ENCODE measurements around the gene RIMBP2.

RIMBP2 gene

GRCh38 chr12:130615861-130616345, 100.2 kb downstream of the RIMBP2 start:
- no peak for DNase-seq (ENCODE audit: low read depth in 1 of 2, low spot score in 1 of 2)
- no peak for TF ChIP-seq JUND (IDR thresholded peaks at IDR 0.05; ENCODE audit: low read depth)
- in situ Hi-C loops (cut with HindIII; ENCODE audit: low pct_unique_long_range_greater_than_20kb, low sequenced_read_pairs), result no loop called here

- in situ Hi-C loops (cut with HindIII; ENCODE audit: low pct_unique_long_range_greater_than_20kb, low sequenced_read_pairs), result no loop called here
- no peak for DNase-seq (ENCODE audit: low read depth in 1 of 2, low spot score in 1 of 2)
Observed at GRCh38 chr12:130614530-130614905, 101.6 kb downstream of the RIMBP2 start.

DNA sequence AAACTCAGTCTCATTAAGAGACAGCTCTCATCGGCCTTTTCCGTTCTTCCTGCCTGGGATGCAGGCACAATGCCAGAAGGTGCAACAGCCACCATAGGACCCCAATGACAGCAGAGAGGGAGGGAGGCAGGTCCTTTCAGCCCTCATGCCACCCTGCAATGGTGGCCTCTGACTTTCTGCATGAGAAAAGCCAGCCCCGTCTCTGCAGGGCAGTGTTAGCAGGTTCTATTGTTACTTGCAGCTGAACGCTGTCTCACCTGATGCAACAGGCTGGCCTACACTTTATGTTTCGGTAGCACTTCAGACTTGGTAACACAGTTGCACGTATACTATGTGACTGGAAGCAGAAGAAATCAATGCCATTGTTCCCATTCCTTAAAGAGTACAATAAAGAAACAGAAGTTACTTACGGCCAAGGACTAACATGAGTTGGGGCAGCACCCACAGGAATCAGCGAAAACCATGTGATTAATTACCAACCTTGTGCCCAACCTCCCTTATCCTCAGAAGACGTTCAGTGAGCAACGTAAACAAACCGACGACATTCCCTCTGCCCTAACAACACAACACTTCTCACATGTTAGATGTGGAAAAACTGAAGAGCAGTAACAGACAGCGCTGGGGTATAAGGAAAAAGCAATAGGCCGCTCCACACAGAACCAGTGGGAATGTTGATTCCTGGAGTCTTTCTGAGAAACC, 102.1 kb downstream of the RIMBP2 start:
- TF ChIP-seq JUND (IDR thresholded peaks at IDR 0.05; ENCODE audit: low read depth), result no peak
- in situ Hi-C loops (cut with HindIII; ENCODE audit: low pct_unique_long_range_greater_than_20kb, low sequenced_read_pairs), result no loop called here
- no peak for DNase-seq (ENCODE audit: low read depth in 1 of 2, low spot score in 1 of 2)

More at GRCh38 chr12:130614530-130614905, 101.6 kb downstream of the RIMBP2 start:
- no peak for TF ChIP-seq JUND (IDR thresholded peaks at IDR 0.05; ENCODE audit: low read depth)

GRCh38 chr12:130613131-130613530, 103.0 kb downstream of the RIMBP2 start:
- in situ Hi-C loops (cut with HindIII; ENCODE audit: low pct_unique_long_range_greater_than_20kb, low sequenced_read_pairs), result no loop called here
- DNase-seq (ENCODE audit: low read depth in 1 of 2, low spot score in 1 of 2), result no peak
- no peak for TF ChIP-seq JUND (IDR thresholded peaks at IDR 0.05; ENCODE audit: low read depth)

DNA sequence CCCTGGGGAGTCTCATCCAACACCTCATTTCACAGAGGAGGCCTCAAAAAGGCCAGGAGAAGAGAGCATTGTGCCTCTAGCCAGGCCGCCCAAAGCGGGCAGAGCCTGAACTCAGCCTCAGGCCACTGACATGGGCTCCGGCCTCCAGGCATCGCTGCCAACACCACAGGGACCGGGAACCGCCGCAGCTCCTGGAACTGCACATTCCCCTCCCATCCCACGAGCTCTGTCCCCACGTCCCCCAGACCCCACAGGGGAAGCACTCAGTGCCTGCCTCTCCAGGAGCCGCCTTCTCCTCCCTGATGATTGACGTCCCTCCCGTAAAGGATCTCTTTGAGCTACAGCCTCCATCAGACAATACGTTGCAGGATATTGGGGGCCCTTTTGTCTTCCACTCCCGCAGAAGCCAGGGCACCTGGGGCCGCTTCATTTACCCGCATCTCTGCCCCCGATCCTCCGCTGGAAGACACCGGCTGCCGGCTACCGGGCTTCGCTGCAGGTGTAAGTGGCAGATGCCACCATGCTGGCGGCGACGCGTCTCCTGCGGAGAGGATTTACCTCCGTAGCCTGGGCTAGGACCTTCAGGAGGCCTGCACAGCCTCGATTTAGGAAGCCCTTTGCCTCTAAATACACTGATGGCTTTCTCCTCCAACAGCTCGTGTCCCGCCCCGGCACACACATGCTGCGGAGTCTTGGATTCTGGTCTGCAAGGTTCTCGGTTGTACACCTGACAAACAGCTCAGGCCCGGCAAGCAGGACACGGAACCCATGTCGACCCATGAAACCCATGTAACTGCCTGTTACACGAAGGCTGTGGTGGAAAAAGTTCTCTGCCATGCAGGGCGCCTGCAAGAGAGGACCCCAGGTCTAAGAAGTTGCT, 104.8 kb downstream of the RIMBP2 start:
- no peak for TF ChIP-seq JUND (IDR thresholded peaks at IDR 0.05; ENCODE audit: low read depth)
- in situ Hi-C loops (cut with HindIII; ENCODE audit: low pct_unique_long_range_greater_than_20kb, low sequenced_read_pairs), result no loop called here
- no peak for DNase-seq (ENCODE audit: low read depth in 1 of 2, low spot score in 1 of 2)

DNA sequence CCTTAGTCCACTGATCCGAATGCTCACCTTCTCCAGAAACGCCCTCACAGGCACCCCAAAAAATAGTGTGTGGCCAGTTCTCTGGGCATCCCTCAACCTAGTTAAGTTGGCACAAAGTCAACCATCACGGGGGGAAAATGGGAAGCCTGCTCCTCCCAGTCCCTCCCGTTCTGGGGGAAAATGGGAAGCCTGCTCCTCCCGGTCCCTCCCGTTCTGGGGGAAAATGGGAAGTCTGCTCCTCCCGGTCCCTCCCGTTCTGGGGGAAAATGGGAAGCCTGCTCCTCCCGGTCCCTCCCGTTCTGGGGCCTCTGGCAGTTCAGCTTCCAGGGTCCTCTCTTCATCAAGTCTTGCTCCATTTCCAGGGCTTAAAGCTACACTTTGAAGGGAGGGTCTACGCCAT, 106.1 kb downstream of the RIMBP2 start:
- in situ Hi-C loops (cut with HindIII; ENCODE audit: low pct_unique_long_range_greater_than_20kb, low sequenced_read_pairs), result no loop called here
- DNase-seq (ENCODE audit: low read depth in 1 of 2, low spot score in 1 of 2), result no peak
- TF ChIP-seq JUND (IDR thresholded peaks at IDR 0.05; ENCODE audit: low read depth), result no peak

- in situ Hi-C loops (cut with HindIII; ENCODE audit: low pct_unique_long_range_greater_than_20kb, low sequenced_read_pairs), result no loop called here
Observed at GRCh38 chr12:130608831-130609230, 107.3 kb downstream of the RIMBP2 start.

GRCh38 chr12:130608132-130608531, 108.0 kb downstream of the RIMBP2 start:
- no peak for TF ChIP-seq JUND (IDR thresholded peaks at IDR 0.05; ENCODE audit: low read depth)
- in situ Hi-C loops (cut with HindIII; ENCODE audit: low pct_unique_long_range_greater_than_20kb, low sequenced_read_pairs), result no loop called here

More at GRCh38 chr12:130608831-130609230, 107.3 kb downstream of the RIMBP2 start:
- DNase-seq (ENCODE audit: low read depth in 1 of 2, low spot score in 1 of 2), result no peak
- no peak for TF ChIP-seq JUND (IDR thresholded peaks at IDR 0.05; ENCODE audit: low read depth)

DNA sequence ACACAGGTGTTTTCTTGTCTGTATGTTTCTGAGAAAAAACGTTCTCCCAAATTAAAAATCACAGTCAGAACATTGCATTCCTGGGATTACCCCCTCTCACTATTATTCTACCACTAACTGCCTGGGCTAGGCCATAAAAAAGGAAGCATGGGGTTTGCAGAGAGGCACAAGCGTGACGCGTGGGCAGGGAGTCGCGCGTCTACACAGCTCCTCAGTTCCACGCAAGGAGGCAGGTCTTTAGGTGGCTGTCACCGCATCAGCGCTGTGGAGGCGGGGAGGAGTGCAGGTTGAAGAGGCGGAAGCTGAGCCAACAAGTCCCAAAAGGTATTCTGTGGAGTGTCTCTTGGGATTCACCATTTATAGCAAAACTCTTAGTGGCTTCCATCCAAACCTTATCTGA, 109.9 kb downstream of the RIMBP2 start:
- DNase-seq (ENCODE audit: low read depth in 1 of 2, low spot score in 1 of 2), result no peak
- no peak for TF ChIP-seq JUND (IDR thresholded peaks at IDR 0.05; ENCODE audit: low read depth)
- in situ Hi-C loops (cut with HindIII; ENCODE audit: low pct_unique_long_range_greater_than_20kb, low sequenced_read_pairs), result no loop called here

More at GRCh38 chr12:130608132-130608531, 108.0 kb downstream of the RIMBP2 start:
- no peak for DNase-seq (ENCODE audit: low read depth in 1 of 2, low spot score in 1 of 2)

GRCh38 chr12:130603396-130603965, 112.6 kb downstream of the RIMBP2 start:
- DNase-seq (ENCODE audit: low read depth in 1 of 2, low spot score in 1 of 2), result no peak
- TF ChIP-seq JUND (IDR thresholded peaks at IDR 0.05; ENCODE audit: low read depth), result no peak
- in situ Hi-C loops (cut with HindIII; ENCODE audit: low pct_unique_long_range_greater_than_20kb, low sequenced_read_pairs), result no loop called here

DNA sequence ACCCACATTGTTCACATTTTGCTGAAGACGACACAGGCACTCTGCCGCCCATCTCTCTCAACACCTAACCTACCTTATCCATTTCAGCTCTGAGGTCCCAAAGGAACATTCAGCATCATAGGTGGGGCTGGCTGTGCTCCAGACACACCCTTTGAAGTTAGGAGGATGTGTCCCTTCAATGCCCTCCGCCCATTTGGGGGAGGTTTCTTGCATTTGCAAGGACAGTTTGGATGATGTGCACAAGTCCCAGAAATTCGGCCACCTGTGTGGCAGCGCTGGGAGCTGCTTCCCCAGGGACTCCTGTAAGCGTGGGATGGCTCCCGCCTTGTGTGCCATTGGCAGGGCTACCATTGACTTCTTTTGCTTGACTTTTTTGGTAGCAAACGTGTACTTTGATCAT, 113.8 kb downstream of the RIMBP2 start:
- no peak for DNase-seq (ENCODE audit: low read depth in 1 of 2, low spot score in 1 of 2)
- no peak for TF ChIP-seq JUND (IDR thresholded peaks at IDR 0.05; ENCODE audit: low read depth)
- in situ Hi-C loops (cut with HindIII; ENCODE audit: low pct_unique_long_range_greater_than_20kb, low sequenced_read_pairs), result no loop called here

DNA sequence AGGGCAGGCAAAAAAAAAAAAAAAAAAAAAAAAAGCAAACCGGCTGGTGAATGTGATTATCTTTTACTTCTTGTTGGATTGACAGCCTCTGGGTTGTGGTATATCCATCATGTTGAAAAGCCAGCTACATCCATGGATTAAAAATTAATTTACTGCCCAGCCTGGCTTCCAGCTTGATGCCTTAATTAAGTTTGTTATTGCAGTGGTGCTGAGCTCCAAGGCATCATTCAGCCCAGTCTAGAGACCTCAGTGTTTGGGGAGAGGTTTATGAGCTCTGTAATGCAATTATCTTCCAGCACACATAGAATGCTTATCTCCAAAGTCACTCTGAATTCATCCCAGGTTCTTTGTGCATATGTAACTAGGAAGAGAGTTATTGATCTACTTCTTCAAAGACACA, 114.8 kb downstream of the RIMBP2 start:
- DNase-seq (ENCODE audit: low read depth in 1 of 2, low spot score in 1 of 2), result no peak
- TF ChIP-seq JUND (IDR thresholded peaks at IDR 0.05; ENCODE audit: low read depth), result no peak
- in situ Hi-C loops (cut with HindIII; ENCODE audit: low pct_unique_long_range_greater_than_20kb, low sequenced_read_pairs), result no loop called here

- DNase-seq (ENCODE audit: low read depth in 1 of 2, low spot score in 1 of 2), result no peak
- TF ChIP-seq JUND (IDR thresholded peaks at IDR 0.05; ENCODE audit: low read depth), result no peak
- in situ Hi-C loops (cut with HindIII; ENCODE audit: low pct_unique_long_range_greater_than_20kb, low sequenced_read_pairs), result no loop called here
Observed at GRCh38 chr12:130596241-130596640, 119.9 kb downstream of the RIMBP2 start.

Data from T47D (cell line).